Progenitor cell of endocrine pancreas (in vitro differentiated cells): ENCODE results near the gene MGA. TPM values are rescaled to one million over a fixed set of nuclear protein-coding genes. Genes with fewer than 3 reads are reported as not detected.

Experiments
- DNase-seq: peaks from one replicate; pipeline ENCODE4 v3.0.0; 2021; ENCODE audit warnings: low spot score; ENCODE audit not compliant: unreplicated experiment
- H3K27ac Mint-ChIP-seq: 2 replicates; pipeline ENCODE4 v1.8.0; 2021; ENCODE audit warnings: mild to moderate bottlenecking, moderate library complexity, mixed read lengths
- H3K27me3 Mint-ChIP-seq: 2 replicates; pipeline ENCODE4 v1.8.0; 2021; ENCODE audit warnings: mixed read lengths
- H3K36me3 Mint-ChIP-seq: 2 replicates; pipeline ENCODE4 v1.8.0; 2022; ENCODE audit warnings: mixed read lengths; ENCODE audit not compliant: insufficient read depth
- H3K4me1 Mint-ChIP-seq: 2 replicates; pipeline ENCODE4 v1.8.0; 2021; ENCODE audit warnings: low read depth, mixed read lengths
- H3K4me3 Mint-ChIP-seq: 2 replicates; pipeline ENCODE4 v1.8.0; 2021; ENCODE audit warnings: low read depth, mild to moderate bottlenecking, moderate library complexity, mixed read lengths
- H3K9me3 Mint-ChIP-seq: 2 replicates; pipeline ENCODE4 v1.8.0; 2021; ENCODE audit warnings: low read depth, mixed read lengths
- CTCF ChIP-seq: fragments of 200-600 bp; sonication (generic); IDR thresholded peaks from one replicate; pipeline ENCODE4 v1.5.0; 2021; ENCODE audit warnings: antibody characterized with exemption, mild to moderate bottlenecking; ENCODE audit not compliant: unreplicated experiment
- total RNA-seq: library from RNA; stranded (reverse); gene quantifications from 2 replicates; pipeline ENCODE4 v1.2.1, GENCODE V29; 2021

The MGA gene
- total RNA-seq, 1 donor from 2014 or later: 71.2 TPM

- peaks cover 4% of the 10 kb centered on the region for H3K36me3 Mint-ChIP-seq
- no peaks in the 10 kb centered on the region for H3K27me3 Mint-ChIP-seq
- DNase-seq: no peak
- no peak overlapping the region for H3K27ac Mint-ChIP-seq
- H3K4me1 Mint-ChIP-seq: no peaks in the 10 kb centered on the region
- no peak overlapping the region for H3K4me3 Mint-ChIP-seq
- no peak for TF ChIP-seq CTCF
- H3K9me3 Mint-ChIP-seq: no peaks in the 10 kb centered on the region
Measured at GRCh38 chr15:41809526-41810220, 149.5 kb downstream of the MGA start.

GRCh38 chr15:41810651-41811431 is 150.6 kb downstream of the MGA start:
- no peaks in the 10 kb centered on the region for H3K9me3 Mint-ChIP-seq
- peaks cover 4% of the 10 kb centered on the region for H3K36me3 Mint-ChIP-seq
- H3K27ac Mint-ChIP-seq: no peak overlapping the region
- TF ChIP-seq CTCF: no peak
- no peak for DNase-seq
- no peaks in the 10 kb centered on the region for H3K4me1 Mint-ChIP-seq
- no peaks in the 10 kb centered on the region for H3K27me3 Mint-ChIP-seq
- no peak overlapping the region for H3K4me3 Mint-ChIP-seq

- no peak overlapping the region for H3K27ac Mint-ChIP-seq
- TF ChIP-seq CTCF: peak; percentile 88
Measured at GRCh38 chr15:41811432-41812195, 151.4 kb downstream of the MGA start.

GRCh38 chr15:41812820-41813375 is 152.7 kb downstream of the MGA start:
- Mint-ChIP-seq H3K27me3 (no peaks in the 10 kb centered on the region), H3K36me3 (peaks cover 9% of the 10 kb centered on the region), H3K4me3 (no peak overlapping the region), H3K9me3 (no peaks in the 10 kb centered on the region), H3K4me1 (no peaks in the 10 kb centered on the region), H3K27ac (no peak overlapping the region)
- no peak for TF ChIP-seq CTCF
- DNase-seq: no peak

More at GRCh38 chr15:41811432-41812195, 151.4 kb downstream of the MGA start:
- peak; percentile 75 for DNase-seq
- Mint-ChIP-seq H3K36me3 (peaks cover 4% of the 10 kb centered on the region), H3K27me3 (no peaks in the 10 kb centered on the region), H3K4me1 (no peaks in the 10 kb centered on the region), H3K9me3 (no peaks in the 10 kb centered on the region), H3K4me3 (no peak overlapping the region)

GRCh38 chr15:41813426-41813825 is 153.2 kb downstream of the MGA start:
- H3K36me3 Mint-ChIP-seq: peaks cover 9% of the 10 kb centered on the region
- no peaks in the 10 kb centered on the region for H3K4me1 Mint-ChIP-seq
- no peak for DNase-seq
- no peak overlapping the region for H3K4me3 Mint-ChIP-seq
- no peak overlapping the region for H3K27ac Mint-ChIP-seq
- no peak for TF ChIP-seq CTCF
- no peaks in the 10 kb centered on the region for H3K9me3 Mint-ChIP-seq
- H3K27me3 Mint-ChIP-seq: no peaks in the 10 kb centered on the region
